ENCODE measurements around the gene TENM4. TPM values are rescaled to one million over a fixed set of nuclear protein-coding genes. Genes with fewer than 3 reads are reported as not detected.

Gene TENM4
- total and polyA plus RNA-seq, 2 of the 8 experiments (the other 6 are each of a cell fraction or from before 2014, with no cell fraction given): 3.5 to 7.2 TPM

DNA sequence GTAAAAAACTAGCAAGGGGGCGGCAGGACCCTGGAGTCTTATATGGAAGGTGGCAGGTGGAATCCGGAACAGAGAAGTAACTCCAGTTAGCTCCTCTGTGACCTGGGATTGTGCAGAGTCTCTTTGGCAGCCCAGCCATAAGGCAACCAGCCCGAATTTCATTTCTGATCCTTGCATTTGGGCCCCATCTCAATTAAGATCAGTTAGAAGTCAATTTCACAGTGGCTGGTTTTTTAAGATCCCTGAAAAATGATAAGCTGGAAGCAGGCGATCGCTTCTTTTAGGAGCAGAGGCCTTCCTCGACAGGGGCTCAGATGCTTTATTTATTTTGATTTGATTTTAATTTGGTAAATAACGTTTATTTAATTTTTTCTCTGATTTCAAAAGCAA is 199.0 kb downstream of the TENM4 start:
- Histone ChIP-seq H3K36me3 (ENCODE audit: control insufficient read depth in 2 of 4, insufficient read depth in 4 of 4, low read length in 3 of 4) (no peaks in the 10 kb centered on the region), H2BK15ac (ENCODE audit: low read length) (no peak overlapping the region), H3K79me1 (ENCODE audit: low read depth, low read length) (no peaks in the 10 kb centered on the region), H3K14ac (ENCODE audit: insufficient read length) (no peak overlapping the region), H4K8ac (ENCODE audit: extremely low read depth, insufficient read depth, low read length) (no peak overlapping the region), H3K23ac (ENCODE audit: insufficient read length) (no peak overlapping the region), H3K4me1 (replicated peaks in 1 of 4; ENCODE audit: control insufficient read depth in 3 of 4, insufficient read depth in 4 of 4, low read length in 3 of 4) (peaks cover 0 to 4% (median 3%) of the 10 kb centered on the region in 4 experiments; a peak in 4 of 7 replicates), H4K5ac (ENCODE audit: insufficient read length, low read depth, low read length) (no peak overlapping the region), H3K79me2 (ENCODE audit: control insufficient read depth in 1 of 2, insufficient read depth in 2 of 2, low read length in 2 of 2) (no peaks in the 10 kb centered on the region), H2BK5ac (ENCODE audit: low read depth, low read length) (no peak overlapping the region), H3K23me2 (ENCODE audit: low read depth, low read length) (no peaks in the 10 kb centered on the region; the same call in 1 of the 2 replicates), H4K20me1 (replicated peaks in 1 of 2; ENCODE audit: control insufficient read depth in 1 of 2, insufficient read depth in 2 of 2, low read length in 2 of 2) (no peaks in the 10 kb centered on the region), H3K4me3 (ENCODE audit: extremely low read depth in 1 of 4, insufficient read depth in 2 of 4, low read depth in 3 of 4, low read length in 4 of 4) (no peak overlapping the region), H3K9me3 (ENCODE audit: insufficient read depth in 2 of 2, low read depth in 1 of 2, low read length in 1 of 2) (no peaks in the 10 kb centered on the region), H3K56ac (replicated peaks; ENCODE audit: insufficient read length, low read depth, low read length) (no peak overlapping the region), H2BK20ac (ENCODE audit: low read length) (no peak overlapping the region), H4K91ac (replicated peaks; ENCODE audit: insufficient read length, low read length) (no peak overlapping the region), H3K4ac (replicated peaks; ENCODE audit: insufficient read length, low read depth, low read length) (no peak overlapping the region), H3K27ac (ENCODE audit: low read depth, low read length) (no peak overlapping the region), H3K9ac (replicated peaks in 1 of 4; ENCODE audit: extremely low read depth in 1 of 4, low read depth in 3 of 4, low read length in 3 of 4) (no peak overlapping the region), H2BK120ac (replicated peaks; ENCODE audit: low read depth, low read length) (no peak overlapping the region), H2BK12ac (ENCODE audit: low read depth, low read length) (no peak overlapping the region), H3K27me3 (replicated peaks in 1 of 4; ENCODE audit: control insufficient read depth in 3 of 4, extremely low read depth in 1 of 4, insufficient read depth in 3 of 4, low read length in 3 of 4) (no peaks in the 10 kb centered on the region), H2AFZ (ENCODE audit: low read length) (no peak overlapping the region), H2AK5ac (ENCODE audit: low read depth, low read length) (no peak overlapping the region), H3K18ac (ENCODE audit: extremely low read depth, low read length) (no peak overlapping the region), H3K4me2 (ENCODE audit: insufficient read depth in 1 of 2, low read depth in 2 of 2, low read length in 2 of 2) (no peak overlapping the region)
- no peak for DNase-seq (ENCODE audit: low read depth in 1 of 2, low spot score in 2 of 2)
- no peak for TF ChIP-seq JUND (IDR thresholded peaks at IDR 0.05; ENCODE audit: low read length)
- TF ChIP-seq, protein P1, sequence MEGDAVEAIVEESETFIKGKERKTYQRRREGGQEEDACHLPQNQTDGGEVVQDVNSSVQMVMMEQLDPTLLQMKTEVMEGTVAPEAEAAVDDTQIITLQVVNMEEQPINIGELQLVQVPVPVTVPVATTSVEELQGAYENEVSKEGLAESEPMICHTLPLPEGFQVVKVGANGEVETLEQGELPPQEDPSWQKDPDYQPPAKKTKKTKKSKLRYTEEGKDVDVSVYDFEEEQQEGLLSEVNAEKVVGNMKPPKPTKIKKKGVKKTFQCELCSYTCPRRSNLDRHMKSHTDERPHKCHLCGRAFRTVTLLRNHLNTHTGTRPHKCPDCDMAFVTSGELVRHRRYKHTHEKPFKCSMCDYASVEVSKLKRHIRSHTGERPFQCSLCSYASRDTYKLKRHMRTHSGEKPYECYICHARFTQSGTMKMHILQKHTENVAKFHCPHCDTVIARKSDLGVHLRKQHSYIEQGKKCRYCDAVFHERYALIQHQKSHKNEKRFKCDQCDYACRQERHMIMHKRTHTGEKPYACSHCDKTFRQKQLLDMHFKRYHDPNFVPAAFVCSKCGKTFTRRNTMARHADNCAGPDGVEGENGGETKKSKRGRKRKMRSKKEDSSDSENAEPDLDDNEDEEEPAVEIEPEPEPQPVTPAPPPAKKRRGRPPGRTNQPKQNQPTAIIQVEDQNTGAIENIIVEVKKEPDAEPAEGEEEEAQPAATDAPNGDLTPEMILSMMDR (IDR thresholded peaks at IDR 0.05; ENCODE audit: control extremely low read depth in 1 of 3, insufficient read depth in 1 of 3, low read depth in 1 of 3, low read length in 3 of 3): no peak
- TF ChIP-seq BACH1 (IDR thresholded peaks at IDR 0.05; ENCODE audit: low read length): no peak
- TF ChIP-seq TAF1 (IDR thresholded peaks at IDR 0.05; ENCODE audit: low read depth, low read length): no peak
- no peak for TF ChIP-seq CBX8 (IDR thresholded peaks at IDR 0.05; ENCODE audit: borderline replicate concordance, low read depth, low read length)
- TF ChIP-seq, protein P2, sequence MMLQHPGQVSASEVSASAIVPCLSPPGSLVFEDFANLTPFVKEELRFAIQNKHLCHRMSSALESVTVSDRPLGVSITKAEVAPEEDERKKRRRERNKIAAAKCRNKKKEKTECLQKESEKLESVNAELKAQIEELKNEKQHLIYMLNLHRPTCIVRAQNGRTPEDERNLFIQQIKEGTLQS (IDR thresholded peaks at IDR 0.05; ENCODE audit: insufficient read depth, low read depth, low read length): no peak
- ChIA-PET CTCF (ENCODE audit: partially characterized antibody) (interaction anchor here (1.0 to 1.1 kb wide), 2 partner anchors 15 to 35 kb away, joined by 3 read pairs; no protein-coding TSS in a partner anchor), POLR2A (ENCODE audit: partially characterized antibody) (no interaction called here)
- WGBS, 2 experiments (ENCODE audit: extremely low coverage in 1 of 2, insufficient coverage in 1 of 2, insufficient read length in 1 of 2, insufficient replicate concordance in 2 of 2, low coverage in 1 of 2, low lambda C conversion rate in 2 of 2, missing lambda C conversion rate in 1 of 2): 86% methylated on average over 7 of the region's 7 CpGs; no CpG with 5 or more reads in 1 of the 2 experiments
- no peak for FAIRE-seq
